ENCODE results near the gene SDCBP2.

Gene SDCBP2

GRCh38 chr20:1328680-1329330, at the start of gene SDCBP2:
SDCBP2 (minus strand) TSS chr20:1329139; CDS start chr20:1320416, 8,723 bp downstream.
- no peak for DNase-seq

DNA sequence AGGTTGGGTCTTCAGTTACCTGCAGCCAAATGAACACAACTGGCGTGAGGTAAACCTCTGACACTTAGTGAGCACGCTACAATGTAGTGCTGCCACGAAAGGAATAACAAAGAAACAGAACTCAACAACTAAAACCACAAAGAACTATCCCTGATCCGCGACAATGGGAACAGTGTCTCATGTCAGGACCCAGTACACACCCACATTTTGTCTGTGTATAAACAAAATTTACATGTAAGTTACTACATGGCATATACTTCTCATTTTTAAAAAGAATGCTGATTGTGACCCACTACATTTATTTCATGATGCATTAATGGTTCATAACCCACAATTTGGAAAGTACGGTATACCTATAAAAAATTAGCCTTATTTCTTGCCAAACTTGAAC, 49.8 kb upstream of the SDCBP2 start:
- DNase-seq, result peak; percentile 42 to 53

- no peak for DNase-seq
Observed at GRCh38 chr20:1377984-1378734, 49.2 kb upstream of the SDCBP2 start.

DNA sequence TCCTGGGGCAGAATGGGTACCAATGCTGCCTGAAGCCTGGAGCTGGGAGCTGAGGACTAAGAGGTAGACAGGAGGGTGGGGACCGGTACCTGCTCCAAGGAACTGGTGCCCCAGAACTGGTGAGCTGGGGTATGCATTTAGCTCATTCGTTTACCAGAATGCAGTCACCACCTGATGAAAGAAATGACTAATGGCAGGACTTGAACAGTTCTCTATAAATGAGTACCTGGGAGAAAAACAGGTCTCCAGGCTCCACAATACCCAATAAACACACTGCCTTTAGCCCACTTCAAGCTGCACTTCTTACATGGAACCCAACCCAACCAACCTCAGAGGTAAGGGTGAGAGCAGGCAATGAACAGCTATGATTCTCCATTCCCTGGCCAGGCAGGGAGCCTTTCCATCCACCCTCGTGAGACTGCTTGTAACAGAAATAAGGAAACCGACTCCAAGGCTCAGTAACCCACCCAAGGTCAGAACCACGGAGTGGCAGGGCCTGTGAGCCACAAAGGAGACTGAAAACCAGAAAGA, 48.5 kb upstream of the SDCBP2 start:
- DNase-seq, result no peak

GRCh38 chr20:1376408-1377270, 47.7 kb upstream of the SDCBP2 start:
- DNase-seq, result peak; percentile 85 to 90

DNA sequence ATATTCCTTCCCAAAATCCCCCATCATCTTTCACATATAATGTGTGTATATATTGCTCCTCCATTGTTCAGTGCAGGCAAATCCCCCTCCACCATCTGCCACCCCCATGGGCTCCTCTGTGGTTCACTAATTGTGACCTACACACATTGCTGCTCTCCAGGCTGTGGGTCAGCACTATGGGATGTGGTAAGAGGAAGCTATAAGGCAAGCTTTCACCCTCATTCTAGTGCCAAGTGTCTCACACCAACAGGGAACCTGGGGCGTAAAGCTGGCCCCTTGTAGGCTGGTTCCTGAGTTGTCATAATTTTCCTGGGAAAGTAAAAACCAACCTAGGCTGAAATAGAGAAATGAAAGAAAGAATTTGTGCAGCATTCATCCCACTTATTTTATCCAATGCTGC, 47.1 kb upstream of the SDCBP2 start:
- DNase-seq, result peak; percentile 47 to 84

- DNase-seq, result peak in 1 of 2 donors; percentile 34
Observed at GRCh38 chr20:1375515-1375914, 46.6 kb upstream of the SDCBP2 start.

DNA sequence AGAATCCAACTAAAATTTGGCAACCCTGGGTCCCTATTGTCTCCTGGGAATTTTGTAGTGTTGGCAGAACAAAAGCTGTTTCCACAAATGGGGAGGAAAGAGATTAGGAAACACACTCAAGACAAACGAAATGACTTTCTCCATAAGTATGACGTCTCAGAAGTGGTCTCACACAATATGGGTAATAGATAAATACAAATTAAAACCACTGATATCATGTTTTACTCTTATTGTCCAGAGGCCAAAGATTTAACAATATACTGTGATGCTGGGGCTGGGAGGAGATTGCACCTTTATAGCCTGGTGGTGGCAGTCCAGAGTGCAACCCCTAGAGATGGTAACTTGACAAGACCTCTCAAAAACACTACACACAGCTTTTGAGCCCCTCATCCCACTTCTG, 45.3 kb upstream of the SDCBP2 start:
- DNase-seq, result no peak

- DNase-seq, result no peak
Observed at GRCh38 chr20:1373614-1374013, 44.7 kb upstream of the SDCBP2 start.

- DNase-seq, result no peak
Observed at GRCh38 chr20:1373036-1373435, 44.1 kb upstream of the SDCBP2 start.

DNA sequence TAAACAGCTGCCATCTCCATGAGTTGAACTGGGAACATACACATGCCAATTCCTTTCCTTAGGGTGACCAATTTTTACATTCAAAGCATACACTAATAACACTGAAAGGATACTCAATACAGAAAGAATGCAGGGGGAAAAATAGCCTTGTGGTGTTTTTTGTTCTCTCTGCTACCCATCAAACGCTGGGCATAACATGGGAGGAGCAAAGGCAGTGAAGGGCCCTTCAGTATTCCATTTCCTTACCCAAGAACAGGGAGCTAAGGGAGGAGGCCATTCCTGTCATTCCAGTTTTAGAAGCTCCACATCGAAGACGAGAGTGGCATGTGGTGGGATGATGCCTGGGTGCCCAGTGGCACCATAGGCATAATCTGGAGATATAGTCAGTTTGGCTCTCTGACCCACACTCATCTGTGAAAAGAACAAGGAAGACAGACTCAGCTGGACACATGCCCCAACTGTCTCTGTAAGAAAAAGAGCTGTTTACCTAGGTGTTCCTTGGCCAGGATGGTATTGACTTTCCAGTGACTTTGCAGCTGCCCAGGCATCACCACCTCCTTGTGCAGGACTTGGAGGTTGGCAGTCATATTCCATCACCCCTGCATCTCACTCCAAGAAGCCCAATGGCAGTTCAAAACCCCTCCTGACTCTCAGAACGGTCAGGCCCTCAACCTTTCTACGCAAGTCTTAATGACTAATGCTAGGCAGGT, 43.0 kb upstream of the SDCBP2 start:
- no peak for DNase-seq

DNA sequence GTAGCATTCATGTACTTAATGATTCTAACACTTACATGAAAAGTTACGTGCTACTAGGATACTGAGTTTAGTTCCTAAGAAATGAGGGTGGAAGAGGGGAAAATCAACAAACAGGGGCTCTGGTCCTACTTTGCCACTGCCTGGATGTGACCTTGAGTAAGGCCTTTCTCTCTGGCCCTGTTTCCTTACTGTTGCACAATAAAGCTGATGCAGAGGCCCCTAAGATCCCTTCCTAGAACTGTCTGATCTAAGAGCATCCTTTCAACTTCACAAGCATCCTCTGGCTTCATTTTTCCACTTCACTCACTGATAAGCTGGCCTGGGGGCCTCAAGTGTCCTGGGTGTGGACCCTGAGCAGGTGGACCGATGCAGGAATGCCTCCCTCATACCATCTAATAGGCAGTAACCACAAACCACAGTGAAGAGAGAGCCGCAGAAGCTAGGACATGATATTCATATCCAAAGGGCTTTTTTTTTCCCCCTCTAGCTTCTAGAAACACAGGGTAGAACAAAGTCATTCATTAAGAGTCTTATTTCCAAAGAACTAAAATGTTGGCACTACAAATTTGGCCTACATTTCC, 42.4 kb upstream of the SDCBP2 start:
- DNase-seq, result no peak

DNA sequence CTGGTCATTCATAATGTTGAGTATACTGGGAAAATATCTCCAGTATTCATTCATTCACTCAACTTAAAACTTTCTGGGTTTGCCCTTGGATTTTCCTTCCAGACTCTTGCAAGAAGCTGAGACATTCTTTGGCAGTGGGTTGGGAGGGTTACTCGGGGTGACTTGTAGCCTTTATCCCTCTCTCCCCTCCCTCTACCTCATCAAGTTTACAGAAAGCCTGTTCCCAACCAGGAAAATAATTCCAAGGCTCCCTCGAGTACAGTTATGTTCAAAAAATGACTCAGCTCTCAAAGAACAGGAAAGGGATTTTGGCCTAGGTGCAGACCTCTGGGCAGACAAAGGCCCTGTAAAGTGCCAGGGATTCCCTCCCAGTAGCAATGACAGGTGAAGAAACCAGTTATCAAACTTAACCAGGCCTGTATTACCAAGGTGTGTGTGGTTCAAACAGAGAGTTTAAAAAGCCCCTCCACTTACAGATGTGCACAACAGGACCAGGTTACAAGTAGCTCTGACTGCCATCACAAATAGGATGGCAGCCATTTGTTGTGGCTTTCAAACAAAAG, 41.7 kb upstream of the SDCBP2 start:
- peak in 1 of 2 donors; percentile 57 for DNase-seq

GRCh38 chr20:1369970-1370369, 41.0 kb upstream of the SDCBP2 start:
- DNase-seq, result no peak

DNA sequence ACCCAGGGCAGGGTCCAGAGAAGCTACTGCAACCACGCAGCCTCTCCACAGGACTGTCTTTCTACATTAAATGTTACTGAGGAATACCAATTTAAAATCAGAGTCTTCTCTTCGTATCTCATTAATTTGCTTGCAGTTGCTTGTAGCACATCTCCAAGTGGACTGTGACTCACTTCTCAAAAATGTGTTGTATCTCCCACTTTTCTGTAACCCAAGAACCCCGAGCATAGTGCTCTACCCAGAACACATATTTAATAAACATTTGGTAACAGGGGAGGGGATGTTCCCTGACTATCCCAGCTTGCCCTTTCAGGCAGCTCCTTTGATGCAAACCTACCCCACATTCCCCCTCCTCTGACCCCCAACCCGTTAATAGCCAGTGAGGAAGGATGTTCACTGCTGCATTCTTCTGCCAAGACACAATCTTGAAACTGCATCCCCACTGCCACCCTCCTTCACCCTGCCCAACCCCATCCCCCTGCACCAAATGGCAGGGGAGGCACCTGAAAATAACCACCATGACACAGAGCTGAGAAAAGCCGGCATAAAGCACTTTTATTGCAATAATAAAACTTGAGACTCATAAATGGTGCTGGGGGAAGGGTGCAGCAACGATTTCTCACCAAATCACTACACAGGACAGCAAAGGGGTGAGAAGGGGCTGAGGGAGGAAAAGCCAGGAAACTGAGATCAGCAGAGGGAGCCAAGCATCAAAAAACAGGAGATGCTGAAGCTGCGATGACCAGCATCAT, 39.7 kb upstream of the SDCBP2 start:
- DNase-seq, result no peak

- DNase-seq, result no peak
Observed at GRCh38 chr20:1367479-1367878, 38.5 kb upstream of the SDCBP2 start.

DNA sequence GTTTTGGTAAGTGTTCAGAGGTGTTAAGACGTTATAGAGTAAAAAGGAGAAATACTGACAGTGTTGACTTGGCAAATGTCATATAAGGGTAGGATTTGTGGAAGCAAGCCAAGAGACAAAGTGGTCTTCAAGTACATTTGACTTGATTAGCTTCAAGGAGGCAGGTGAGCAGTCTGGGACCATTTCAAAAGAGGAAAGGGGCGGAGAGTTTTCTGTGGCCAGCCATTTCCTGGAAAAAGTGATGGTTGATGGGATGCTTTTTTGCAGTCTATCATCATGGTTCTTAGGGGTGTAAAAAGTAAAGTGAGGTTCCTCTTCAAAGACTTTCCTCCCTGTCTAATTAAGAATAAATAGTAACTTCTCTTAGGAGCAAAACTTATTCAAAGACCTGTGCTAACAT, 35.2 kb upstream of the SDCBP2 start:
- DNase-seq, result no peak

DNA sequence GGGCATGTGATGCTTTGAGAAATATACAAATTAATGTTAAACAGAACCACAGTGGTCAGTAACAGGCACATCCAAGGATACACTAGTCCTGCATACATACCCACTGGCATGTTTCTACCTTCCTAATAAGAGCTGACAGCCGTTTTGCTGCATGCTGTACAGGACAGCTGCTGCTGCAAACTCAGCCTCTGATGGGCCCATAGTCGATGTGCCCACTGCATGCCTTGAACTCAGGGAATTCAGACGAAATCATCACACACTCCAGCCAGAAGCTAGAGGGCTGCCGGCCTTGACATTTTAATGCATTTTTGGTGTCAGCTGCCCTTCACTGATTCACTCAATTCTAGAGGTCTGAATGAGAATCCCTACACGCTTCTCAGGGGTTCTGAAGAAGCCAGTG, 34.6 kb upstream of the SDCBP2 start:
- DNase-seq, result no peak

DNA sequence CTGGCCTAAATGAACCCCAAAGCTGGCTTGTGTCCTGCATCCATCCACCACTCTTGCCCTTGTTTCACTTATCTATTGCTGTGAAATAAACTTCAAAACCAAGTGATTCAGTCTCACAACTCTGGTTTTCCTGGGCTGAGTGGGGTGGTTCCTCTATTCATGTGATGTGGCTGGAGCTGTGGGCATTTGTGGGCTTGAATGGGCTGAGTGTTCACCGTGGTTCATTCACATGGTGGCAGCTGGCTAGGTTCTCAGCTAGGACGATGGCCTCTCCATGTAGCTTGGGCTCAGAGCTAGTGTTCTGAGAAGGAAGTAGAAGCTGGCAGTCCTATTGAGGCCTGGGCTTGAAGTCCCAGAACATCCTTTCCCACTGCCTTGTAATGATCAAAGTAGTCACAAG, 33.5 kb upstream of the SDCBP2 start:
- peak; percentile 18 to 39 for DNase-seq

DNA sequence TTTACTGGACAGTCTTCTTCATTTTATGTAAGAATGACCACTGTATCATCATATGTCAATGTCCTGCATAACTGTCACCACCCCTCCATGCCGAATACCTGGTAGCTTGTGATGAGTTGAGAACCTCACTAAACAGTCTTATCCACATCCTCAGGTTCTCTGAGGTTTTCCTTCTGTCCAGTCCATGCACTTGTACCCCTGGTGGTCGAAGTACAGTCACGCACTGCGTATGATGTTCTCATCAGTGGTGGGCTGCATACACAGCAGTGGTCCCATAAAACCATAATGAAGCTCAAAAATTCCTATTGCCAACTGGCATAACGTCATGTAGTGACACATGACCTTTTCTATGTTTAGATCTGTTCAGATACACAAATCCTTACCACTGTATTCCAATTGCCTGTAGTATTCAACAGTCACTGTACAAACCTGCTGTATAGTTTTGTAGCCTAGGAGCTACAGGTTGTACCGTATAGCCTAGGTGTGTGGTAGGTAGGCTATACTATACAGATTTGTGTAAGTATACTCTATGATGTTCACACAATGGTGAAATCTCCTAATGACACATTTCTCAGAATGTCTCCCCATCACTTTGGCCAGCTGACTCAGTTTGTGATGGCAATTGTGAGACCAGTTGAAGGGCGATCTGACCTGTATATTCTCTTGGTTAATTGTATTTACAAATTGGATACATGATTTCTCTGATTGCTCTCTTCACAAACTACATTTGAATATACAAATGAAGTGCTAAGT, 31.3 kb upstream of the SDCBP2 start:
- no peak for DNase-seq
